SIG-M5 (cell line): ENCODE results near the gene HIPK2.

Source experiments
- DNase-seq: peaks from one replicate; lab custom pipeline; 2025; lab: John Stamatoyannopoulos, UW

HIPK2 gene

DNA sequence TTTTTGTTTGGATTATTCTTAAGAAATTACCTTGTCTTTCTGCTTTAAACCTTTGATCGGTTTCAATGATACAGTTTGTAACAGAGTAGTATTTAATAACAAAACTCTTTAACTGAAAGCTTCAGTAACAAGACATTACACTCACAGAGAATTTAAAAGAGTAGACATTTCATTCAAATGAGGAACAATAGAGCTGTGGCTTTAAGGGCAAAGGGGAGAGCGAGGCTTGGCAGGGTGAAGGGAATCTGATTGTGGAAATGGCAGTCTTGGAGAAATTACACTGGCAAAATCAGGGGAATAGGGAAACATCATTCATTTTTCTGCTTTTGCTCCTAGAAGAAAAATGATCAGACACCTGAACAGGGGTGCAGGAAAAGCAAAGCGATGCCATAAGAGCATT is 5.1 kb upstream of the HIPK2 start:
- DNase-seq = no peak

DNA sequence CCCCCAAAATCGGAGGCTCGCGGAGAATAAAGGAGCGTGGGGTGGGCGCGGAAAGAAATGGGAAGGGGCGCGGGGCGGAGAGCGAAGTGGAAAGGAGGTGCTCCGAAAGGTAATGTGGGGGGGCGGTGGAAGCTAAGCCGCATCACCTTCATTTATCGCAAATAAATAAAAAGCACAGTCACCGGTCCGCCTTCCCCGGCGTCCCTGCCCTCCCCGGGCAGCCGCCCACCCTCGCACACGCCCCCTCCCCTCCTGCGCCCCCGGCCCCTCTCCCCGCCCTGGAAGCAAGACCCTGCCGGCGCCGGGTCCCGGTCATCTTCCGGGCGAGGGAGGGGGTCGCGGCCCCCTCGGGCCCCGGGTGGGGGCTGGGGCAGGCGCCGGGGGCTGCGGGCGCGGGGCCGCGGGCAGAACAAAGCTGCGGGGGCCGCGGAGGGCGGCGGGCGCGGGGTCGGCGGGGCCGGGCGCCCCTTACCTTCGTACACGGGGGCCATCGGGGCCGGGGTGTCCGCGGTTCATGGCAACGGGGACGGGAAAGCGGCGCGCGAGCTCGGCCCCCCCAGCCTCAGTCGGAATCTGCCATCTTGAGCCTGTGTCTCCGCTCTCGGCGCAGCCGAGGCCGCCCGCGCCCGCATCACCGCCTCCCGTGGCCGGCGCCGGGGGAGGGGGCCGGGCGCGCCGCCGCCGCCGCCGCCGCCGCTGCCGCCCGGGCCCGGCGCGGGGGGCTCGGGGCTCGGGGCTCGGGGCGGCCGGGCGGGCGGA is 486 bp downstream of the HIPK2 start:
- no peak for DNase-seq

DNA sequence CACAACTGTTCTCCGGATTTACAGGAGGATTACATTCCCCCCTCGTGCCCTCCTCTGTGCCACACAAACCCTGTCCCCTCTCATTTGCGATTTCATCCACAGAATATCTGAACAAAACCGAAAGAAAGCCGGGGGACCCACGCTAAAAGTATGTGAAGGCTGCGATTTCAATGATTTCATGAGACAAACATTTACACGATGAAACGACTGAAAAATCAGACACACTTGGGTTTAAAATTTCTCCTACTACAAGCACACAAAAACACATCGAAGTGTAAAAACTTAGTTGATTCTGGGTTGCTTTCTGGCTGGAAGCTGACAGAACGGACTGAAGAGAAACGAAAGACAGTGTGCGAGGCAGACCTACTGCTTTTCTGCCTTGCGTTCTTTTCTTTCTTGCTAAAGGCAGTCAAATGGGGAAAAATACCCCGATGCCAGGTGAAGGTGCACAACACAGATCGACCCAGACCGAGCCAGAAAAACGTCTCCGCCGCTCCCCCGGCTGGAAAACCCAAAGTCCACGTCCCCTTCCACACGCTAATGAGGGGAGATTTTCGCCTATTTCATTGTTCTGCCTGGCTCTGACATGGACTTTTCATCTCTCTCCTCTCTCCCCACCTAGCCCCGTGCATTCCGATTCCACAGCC is 1.2 kb downstream of the HIPK2 start:
- DNase-seq = no peak

GRCh38 chr7:139775829-139776266 is 1.9 kb downstream of the HIPK2 start:
- peak; percentile 31 for DNase-seq

DNA sequence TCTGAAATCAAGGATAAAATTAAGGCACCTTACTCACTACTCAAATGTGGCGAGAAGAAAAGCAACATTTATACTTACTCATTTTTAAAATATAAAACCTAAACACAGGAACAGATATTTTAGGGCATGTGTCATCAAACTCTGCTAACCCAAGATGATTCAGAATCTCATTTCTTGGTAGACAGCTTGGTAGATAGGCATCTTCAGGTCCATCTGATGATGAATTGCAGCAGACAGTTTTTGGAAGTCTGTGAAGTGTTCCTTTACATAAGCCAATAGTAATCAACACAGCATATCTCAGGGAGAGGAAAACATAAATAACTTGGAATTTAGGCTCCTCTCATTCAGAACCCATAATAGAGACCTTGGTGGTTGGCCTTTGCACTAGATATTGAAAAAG is 3.4 kb downstream of the HIPK2 start:
- no peak for DNase-seq

DNA sequence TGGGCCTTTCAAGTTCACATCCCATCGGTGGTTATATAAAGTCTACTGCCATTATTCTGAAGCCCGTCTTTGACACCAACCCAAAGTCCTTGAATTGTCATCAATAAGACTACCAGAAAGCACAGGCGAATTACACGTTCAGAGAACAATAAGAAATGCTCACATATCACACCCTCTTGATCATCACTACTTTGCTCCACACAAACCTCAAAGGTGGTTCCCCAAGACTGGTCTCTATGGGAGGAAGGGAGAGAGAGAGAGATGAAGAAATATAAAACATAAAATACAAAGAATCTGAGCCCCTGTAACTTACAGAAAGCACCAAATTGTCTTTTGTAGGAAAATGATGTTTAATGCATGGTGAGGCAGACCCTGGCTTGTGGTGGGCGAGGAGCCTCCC is 4.4 kb downstream of the HIPK2 start:
- DNase-seq = no peak

- DNase-seq = no peak
Observed at GRCh38 chr7:139772873-139773272, 4.9 kb downstream of the HIPK2 start.

DNA sequence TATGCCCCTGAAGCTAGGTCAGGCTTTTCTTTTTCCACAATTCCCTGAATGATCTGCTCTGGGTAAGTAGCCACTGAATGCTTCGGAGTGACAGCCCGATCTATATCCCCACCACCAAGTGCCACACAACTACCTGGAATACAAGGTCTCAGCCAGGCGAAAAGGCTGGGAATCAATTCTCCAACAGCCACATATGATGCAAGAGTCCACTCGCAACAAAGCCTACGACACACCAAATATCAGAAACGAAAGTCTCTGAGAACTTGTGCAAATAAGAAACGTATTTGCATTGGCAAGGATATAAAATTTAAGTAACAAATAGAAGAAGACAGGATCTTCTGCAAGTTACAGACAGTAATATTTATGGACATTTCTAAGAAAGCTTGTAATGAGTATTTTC is 5.7 kb downstream of the HIPK2 start:
- no peak for DNase-seq

DNA sequence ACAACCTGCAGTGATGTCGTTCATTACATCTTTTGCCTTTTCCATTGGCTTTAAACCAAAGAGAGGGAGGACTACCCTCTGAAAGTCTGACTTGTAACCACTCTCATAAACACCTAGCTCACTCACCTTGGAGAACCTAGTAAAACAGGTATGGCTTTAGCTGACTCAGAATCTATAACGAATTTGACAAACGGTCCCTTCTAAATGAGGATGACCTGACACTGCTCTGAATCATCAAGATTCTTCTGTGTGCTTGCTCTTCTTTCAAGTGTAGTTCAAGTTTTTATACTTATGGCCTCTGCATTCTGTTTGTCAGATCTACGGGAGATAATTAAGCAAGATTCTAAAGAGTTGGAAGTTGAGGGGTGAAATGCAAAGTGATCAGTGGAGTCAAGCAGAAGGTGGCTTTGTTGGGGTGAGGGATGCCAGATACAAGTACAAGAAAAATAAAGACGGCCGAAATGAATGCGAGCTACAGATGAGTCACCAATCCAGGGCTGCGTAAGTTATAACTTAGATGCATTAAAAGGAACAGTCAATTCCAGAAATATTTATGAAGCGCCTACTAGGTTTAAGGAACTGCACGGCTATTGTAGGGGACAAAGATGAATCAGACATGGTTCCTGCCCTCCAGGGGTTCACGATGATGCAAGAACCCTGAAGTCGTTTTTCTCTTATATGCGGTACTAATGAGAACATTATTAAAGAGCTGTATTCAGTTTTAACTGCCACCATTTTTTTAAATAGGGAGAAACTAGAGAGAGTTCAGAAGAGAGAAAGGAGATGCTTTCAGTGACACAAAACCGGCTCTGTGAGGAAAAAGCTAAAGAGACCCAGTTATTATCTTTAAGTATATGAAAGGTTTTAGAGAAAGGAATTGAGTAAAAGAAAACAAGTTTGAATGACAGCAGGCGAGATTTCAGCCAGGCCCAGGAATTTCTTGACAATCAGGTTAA is 6.5 kb downstream of the HIPK2 start:
- peak; percentile 64 for DNase-seq

GRCh38 chr7:139769761-139770160 is 8.0 kb downstream of the HIPK2 start:
- DNase-seq = no peak

GRCh38 chr7:139769066-139769465 is 8.7 kb downstream of the HIPK2 start:
- DNase-seq = no peak

DNA sequence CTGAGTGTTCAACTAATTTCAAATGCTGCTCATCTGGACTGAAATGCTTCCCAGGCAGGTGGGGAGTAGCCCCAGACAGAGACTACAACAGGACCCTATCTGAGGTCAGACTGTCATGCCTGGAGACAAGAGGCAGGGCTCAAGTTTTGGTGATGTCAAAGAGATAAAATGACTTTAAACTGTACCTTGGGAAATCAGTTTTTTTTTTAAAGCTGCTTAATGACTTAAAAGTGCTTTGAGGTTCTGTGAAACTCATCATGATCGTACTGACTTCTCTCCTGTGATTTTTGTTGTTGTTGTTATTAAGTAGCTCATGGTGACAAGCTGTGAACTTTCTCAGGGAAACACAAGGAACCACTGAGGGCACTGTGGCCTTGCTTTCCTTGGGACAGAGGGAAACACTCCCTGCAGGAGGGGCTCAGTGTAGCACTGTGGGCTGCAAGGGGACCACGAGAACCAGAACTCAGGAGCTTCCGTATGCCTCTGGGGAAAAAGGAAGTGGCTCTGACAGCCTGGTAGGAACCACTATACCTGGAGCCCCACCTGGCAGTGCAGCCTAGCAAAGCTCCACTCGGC is 9.5 kb downstream of the HIPK2 start:
- no peak for DNase-seq

DNA sequence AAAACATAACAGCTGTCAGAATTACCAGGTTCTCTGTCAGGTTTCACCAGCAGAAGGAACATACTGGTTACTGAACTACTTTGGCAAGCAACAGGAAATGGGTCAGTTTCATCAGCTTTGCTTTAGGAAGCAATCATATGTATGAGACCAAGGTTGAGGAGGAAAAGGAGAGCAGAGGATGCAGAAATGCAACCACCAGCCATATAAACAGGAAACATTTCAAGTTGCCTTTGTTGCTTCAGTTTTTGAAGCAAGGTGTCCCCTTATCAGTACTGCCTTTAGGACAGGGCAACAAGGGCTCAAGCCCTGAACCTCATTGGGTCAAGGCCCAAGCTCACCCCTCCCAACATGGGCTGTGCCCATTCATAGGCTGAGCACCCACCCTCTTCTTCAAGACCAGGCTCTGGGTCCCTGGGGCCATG is 10.2 kb downstream of the HIPK2 start:
- no peak for DNase-seq

DNA sequence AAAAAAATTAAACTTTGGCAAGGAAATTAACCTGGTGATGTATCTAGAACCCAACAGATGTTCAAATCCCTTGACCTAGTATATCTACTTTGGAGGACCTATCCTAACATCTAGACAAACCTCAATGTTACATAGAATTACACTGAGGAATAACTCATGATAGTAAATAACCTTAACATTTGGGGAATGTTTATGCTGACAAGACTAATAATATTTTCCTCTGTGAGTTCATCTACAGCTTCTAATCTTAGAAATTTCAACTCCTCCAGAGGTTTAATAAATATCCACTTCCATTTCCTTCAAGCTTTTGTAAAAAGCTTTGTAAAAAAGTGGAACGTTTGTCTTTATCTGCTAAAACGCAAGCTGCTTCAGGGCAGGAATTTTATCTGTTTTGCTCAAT is 12.7 kb downstream of the HIPK2 start:
- DNase-seq = no peak

DNA sequence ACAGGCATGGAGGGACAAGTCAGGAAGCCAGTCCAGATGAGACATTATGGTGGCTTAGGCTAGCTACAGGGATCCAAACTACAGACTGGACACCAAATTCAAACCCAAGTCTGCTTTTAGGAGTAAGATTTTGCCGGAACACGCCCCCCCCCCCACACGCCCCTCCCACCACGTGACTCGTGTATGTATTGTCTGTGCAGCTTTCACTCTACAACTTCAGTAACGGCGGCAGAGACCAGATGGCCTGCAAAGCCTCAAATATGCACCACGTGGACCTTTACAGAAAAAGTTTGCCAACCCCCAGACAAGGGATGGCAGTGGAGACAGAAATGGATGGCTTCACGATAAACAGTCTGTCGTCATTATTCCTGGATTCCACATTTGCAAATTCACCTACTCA is 14.5 kb downstream of the HIPK2 start:
- DNase-seq = no peak

- DNase-seq = no peak
Observed at GRCh38 chr7:139762886-139763285, 14.9 kb downstream of the HIPK2 start.

DNA sequence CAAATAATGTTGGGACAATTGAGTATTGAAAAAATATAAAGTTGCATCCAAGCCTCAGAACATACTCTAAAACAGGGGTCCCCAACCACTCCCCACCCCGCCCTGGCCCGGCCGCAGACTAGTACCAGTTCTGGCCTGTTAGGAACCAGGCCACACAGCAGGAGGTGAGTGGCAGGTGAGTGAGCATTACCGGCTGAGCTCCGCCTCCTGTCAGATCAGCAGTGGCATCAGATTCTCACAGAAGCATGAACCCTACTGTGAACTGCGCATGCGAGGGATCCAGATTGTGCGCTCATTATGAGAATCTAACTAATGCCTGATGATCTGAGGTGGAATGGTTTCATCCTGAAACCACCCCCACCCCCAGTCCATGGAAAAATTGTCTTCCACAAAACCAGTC is 19.4 kb downstream of the HIPK2 start:
- DNase-seq = no peak

- no peak for DNase-seq
Observed at GRCh38 chr7:139757968-139758367, 19.8 kb downstream of the HIPK2 start.

DNA sequence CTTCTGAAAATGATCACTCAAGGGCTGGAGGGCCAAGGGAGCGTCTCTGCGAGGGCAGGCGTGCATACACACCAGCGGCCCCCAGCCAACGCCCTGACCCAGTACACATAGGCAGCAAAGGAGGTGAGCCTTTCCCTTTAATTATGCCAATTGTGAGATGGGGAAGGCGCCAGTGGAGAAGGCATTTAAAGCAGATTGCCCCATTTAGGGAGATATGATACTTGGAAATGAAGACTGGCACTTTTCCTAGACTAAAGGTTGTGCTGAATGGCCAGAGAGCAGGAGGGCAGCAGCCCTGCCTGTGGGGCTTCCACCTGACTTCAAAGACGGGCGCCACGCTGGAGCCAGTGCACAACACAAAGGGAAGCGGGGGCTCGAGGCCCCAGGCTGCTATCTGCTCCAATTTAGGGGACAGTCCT is 24.1 kb downstream of the HIPK2 start:
- DNase-seq = no peak

- no peak for DNase-seq
Observed at GRCh38 chr7:139753081-139753692, 24.6 kb downstream of the HIPK2 start.

- DNase-seq = no peak
Observed at GRCh38 chr7:139752604-139753003, 25.2 kb downstream of the HIPK2 start.

GRCh38 chr7:139752148-139752547 is 25.6 kb downstream of the HIPK2 start:
- no peak for DNase-seq
